NCI-H1930 (cell line): ENCODE measurements around the gene ADSS1.

Experiments used
- DNase-seq, 2 experiments: peaks; one replicate each; lab custom pipeline; 2025; lab: John Stamatoyannopoulos, UW

ADSS1 gene

DNA sequence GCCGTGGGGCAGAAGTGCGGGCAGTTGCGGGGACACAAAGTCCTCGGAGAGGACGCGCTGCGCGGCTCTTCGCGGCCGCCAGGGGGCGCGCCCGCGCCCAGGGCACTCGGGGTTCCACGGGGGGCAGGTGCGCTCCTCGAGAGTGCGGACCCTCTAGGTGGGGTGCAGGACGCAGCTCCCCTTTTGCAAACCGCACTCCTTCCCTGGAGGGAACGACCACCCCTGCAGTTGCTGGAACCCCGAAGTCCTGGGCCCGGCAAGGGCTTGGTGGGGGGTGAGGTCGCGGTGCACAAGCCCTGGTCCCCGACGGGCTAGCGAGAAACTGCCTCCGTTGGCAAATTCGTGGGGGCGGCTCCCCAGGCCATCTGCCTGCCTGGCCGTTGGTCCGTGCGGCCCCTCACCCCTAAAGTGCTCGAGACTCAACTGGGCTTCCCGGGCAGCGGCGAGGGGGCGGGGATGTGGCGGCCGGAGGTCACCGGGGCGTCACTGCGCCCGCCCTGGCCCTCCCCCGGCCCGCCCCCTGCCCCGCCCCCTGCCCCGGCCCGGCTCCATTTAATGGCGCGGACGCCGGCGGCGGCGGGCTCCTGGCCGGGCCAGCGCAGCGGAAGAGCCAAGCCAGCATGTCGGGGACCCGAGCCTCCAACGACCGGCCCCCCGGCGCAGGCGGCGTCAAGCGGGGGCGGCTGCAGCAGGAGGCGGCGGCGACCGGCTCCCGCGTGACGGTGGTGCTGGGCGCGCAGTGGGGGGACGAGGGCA is at the start of gene ADSS1:
Gene ADSS1 (plus strand): TSS at position 579 of the 756 bp plus-strand sequence. CDS start 42 bp downstream, at position 621.
- peak; percentile 22 to 55 for DNase-seq

DNA sequence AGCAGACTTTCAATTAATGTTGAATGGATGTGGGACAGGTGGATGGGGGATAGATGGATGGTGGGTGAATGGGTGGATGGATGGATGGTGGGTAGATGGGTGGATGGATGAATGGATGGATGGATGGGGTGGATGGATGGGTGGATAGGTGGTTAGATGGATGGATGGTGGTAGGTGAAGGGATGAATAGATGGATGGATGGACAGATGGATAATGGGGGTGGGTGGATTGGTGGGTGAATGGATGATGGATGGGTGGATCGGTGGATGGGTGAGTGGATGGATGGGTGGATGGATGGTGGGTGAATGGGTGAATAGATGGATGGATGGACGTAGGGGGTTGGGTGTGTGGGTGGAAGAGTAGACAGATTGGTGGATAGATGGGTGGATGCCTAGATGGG is 48.6 kb upstream of the ADSS1 start:
- DNase-seq = no peak

DNA sequence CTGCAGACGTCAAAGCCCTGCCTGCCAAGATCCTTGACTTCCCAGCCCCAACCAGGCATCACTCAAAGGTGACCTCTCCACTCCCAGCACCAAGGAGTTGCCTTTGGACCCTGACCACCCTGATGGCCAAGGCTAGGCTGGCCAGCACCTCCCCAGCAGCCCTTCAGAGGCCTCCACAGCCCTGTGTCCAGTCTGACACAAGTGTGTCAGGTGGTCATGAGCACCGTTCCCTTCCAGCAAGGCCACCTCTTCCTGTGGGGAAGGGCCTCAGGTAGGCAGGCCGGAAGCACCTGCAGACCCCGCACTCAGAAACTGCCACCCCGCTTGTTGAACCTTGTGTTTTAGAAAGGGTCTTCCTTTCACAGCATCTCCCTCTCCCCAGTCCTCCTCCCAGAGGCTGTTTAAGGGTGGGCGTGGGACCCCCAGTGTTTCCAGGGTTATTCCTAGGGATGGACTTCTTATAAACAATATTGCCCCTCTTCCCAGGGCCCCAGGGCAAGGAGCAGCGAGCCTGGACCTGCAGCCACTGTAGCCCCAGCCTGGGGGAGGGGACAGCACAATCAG is 47.8 kb upstream of the ADSS1 start:
- no peak for DNase-seq

DNA sequence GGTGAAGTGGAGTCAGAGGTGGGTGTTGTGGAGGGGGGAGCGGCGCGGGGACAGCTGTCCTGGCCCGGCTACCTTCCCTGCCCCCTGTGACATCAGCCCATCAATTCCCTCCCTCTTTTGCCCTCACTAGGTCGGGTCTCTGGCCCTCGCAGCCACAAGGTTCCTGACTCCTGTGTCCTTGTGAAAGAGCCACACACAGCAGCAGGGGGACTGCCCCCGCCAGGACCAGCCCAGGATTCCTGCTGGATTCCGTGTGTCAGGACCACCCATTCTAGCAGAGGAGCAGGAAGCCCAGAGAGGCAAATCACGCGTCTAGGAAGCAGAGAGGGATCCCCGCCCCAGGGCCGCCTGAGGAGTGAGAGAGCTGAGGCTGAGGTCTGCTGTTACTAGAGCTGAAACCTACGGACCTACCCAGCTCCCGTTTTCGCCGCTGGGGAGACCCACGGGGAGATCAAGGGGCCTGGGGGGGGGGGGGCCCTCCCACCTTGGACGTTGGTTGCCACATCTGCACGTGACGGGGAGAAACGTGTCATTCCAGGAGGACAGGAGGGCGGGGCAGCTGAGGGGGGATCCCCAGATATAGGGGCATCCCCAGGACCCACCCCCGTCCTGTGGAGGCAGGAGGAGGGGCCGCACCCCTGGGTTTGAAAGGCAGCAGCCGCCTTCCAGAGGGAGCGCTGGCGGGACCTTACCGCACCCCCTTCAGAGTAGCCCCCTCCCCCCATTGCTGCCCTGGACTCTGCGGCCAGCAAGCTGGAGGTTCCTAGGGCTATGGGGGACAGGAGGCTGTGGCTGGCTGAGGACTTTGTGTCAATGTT is 47.1 kb upstream of the ADSS1 start:
- no peak for DNase-seq

DNA sequence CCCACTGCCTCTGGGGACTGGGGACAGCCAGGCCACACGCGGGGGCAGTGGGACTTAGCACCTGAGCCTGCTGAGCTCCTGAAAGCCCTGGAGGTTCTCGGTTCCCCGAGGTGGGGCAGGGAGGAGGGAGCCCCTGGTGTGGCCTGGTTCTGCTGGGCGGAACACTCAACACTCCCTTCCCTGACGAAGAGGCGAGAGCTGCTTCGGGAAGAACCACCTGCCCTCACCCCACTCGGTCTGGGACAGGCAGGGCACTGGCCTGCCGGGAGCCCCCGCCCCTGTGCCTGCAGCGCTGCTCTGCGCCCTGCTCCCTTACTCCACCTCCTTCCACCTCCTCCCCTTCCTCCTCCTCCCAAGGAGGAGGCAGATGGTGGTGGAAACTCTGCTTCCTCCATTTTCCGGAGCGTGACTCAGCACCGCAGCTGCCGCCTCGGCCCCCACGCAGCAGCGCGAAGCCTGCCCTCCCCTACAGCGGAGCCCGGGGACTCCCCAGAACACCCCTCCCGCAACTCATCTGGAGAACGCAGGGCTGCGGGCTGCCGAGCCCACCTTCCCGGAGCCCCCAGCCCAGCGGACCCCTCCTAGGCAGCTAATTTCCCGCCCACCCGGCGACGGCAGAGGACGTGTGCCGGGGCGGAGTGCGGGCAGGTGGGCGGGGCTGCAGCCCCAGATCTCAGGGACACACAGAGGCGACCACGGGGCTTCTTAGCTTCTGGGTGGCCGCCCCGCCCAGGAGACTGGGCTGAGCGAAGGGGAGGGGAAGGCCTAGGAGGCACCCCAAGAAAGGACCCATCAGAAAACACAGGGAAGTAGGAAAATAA is 46.3 kb upstream of the ADSS1 start:
- no peak for DNase-seq

DNA sequence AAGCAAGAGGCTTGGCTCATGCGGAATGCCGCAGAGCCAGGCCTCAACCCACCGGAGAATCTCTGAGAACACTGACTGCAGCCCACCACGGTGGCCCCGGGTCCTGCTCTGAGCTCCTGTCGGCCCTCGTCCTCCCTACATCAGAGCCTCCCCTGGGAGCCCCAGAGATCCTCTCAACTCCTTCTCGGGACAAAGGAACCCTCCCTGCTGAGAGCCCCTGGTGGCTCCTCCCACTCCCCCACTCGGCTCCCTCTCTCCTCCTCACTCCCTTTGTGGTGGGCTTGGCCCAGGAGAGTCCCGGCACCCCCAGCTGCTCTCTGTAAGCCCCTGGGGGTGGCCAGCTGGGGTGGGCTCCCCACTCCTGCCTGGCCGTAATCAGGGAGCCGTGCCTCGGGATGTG is 45.7 kb upstream of the ADSS1 start:
- DNase-seq = no peak

DNA sequence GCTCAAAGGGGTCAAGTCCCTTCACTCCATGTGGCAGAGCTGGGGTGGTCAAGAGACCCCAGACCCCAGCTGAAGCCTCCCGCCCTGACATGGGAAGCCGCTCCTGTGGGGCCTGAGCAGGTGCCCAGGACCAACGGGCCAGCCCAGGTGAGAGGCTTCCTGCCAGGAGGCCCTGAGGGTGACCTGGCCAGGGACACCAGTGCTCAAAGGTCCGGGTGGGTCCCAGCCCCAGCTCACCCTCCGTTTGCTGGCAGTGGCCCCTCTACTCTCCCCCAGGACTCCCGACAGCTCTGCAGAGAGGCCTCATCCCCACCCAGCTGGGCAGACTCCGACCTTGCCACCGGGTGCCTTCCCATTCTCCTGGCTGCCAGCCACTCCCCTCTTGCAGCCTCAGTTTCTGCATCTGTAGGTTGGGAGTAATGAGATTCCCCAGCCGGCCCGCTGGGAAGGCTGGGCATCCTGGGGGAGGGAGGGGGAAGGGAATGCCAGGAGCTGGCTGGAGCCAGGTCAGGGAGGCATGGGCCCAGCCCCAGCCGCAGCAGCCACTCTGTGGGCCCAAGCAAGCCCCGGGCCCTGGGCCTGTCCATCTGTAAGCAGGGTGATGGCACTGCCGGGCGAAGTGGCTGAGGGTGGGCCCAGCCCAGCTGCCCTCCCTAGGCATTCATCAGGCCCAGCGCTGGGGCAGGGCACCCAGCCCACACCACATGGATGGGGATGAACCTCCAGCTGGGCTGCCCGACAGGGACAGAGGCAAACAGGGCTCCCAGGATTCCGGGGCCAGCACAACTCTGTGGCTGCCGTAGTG is 44.9 kb upstream of the ADSS1 start:
- no peak for DNase-seq

DNA sequence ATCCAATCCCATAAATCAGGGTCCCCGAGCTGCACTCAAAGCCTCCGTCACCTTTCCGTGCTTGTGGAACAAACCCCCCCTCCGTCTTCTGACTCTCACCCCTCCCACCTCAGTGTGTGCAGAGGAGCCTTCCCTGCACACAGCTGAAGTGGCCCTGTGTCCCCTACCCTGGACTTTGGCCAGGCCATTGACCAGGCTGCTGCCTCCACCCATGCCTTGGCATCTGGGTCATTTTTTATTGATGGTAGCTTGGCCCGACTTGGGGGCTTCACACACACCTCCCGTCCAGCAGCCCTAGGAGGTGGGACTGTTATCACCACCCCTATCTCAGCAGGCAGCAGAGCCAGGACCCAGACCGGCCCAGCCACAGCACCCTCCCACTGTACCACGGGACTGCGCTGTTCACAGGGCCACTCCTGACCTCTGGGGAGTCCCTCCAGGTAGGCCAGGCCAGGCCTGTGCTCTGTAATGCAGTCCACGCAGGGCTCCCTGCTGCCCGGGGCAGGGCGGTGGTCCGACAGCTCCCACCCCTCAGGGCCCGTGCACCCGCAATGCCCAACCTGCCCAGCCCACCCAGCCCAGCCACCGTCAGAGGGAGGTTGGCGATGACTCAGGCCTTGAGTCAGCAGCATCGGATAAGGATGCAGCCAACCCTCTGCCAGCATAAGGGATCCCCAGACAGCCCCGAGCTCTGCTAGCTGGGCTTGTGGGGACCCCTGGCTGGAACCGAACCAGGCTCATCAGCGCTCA is 43.8 kb upstream of the ADSS1 start:
- DNase-seq = no peak

DNA sequence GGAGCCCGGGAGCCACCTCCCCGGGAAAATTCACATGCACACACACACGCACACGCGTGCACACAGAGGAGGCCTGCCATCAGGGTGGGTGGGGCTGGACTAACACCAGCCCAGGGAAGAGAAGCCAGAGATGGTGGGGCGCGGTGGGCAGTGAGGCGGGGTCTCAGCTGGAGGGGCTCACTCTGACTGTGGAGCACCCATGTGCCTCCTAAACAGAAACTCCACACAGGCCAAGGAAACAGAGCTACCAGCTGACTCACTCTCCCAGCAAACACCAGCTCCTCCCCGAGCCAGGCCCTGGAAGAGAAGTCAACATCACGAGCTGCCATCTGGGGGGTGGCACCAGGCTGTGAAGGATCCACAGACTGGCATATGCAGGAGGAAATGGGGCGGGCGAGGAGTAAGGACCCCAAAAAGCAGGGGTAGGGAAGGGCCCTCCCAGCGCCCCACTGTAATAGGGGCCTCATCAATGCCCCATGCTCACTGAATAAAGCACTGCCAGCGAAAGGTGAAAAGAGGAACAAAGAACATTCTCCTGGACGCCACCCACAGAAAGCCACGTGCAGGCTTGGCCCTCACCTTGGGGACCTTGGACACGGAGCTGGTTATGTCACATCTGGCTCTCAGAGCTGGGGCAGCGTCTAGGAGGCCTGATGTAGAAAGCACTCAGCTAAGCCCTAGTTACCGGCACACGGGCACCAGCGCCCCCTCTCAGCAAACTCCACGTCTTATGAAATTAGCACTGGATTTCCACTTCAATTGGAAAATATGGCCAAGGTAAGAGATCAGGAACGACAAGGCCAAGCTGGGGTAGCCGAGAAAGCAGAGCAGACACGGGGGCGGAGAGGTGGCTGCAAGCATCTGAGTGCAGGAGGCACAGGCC is 43.0 kb upstream of the ADSS1 start:
- no peak for DNase-seq

DNA sequence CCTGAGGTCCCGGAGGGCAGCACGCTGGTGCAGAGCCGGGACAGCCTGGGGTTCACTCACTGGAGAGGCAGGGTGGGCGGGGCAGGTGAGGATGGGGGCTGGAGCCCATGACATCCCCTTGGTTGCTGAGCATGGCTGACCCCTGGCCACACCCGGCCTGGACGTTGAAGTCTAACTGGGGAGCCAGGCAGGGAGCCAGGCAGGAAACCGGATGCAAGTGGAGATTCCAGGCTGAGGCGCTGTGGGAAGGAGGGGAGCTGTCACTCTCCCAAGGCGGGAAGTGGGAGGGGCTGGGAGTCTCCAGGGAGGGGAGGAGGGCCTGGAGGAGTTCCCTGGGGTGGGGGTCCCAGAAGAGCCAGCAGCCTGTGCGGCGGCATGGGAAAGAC is 42.3 kb upstream of the ADSS1 start:
- no peak for DNase-seq

DNA sequence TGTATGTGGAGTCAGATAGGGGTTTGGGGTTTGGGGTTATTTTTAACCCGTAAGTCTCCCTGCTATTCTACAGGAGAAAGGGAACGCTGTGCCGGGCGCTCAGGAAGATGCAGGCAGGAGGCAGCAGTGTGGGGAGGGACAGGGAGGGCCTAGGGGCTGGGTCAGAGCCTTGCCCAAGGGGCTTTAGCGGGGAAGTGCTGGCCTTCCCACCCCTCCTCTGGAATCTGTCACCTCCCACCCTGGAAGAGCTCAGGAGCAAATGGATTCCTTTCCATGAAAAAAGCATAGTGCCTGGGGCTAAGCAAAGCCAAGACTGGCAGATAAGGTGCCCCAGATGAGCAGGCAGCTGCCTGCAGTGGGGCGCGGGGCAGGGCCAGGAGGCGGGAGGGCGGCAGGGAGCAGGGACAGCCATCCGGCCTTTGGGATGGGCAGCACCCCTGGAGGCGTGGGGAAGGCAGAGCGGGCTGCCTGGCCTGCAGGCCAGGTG is 41.9 kb upstream of the ADSS1 start:
- DNase-seq = no peak

DNA sequence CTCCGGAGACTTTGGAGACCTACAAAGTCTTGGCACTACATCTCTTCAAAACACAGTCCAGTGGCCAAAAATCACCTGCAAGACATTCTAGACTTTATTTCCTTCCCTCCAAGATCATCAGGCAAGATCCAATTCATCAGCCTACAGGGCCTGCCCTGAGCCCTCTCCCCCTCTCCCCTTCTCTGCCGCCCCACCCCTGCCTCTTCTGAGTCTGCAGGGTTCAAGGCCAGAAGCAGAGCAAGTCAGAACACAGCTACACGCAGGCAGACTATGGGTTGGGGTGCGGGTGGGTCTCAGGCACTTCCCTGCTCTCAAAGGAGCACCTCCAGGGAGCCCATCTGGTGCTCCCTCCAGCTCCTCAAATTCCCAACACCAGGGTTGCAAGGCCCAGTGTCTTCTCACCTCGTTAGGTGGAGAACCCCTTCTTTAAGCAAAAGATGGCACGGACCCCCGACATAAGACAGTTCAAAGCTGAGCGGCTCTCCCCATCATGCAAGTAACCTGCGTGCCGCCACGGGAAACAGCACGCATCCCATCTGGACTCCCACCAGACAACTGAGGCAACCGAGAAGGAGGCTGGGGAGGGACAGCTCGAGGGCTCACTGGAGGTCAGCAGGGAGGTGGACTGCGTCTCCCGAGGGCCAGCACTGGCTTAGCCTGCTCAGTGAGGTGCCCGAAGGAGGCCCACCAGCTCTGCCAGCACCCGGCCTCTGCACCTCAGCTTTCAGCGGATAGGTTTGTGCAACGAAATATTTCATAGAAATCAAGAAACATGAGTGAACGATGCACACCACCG is 40.2 kb upstream of the ADSS1 start:
- DNase-seq = no peak

DNA sequence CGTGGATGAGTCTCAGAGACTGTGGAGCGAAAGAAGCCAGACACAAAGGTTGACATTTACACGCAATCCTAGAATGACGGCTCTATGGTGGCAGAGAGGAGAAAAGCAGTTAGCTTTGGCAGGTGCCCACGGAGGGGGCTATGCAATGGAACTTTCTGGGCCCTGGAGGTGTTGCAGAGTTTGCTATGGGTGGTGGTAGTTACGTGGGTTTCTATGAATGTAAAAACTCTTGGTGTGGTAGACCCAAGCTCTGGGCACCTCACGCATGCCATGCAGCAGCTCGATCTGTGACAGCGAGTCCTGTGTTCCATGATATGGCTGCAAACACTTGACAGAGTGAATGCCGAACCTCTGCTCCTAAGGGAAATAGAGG is 39.6 kb upstream of the ADSS1 start:
- no peak for DNase-seq

DNA sequence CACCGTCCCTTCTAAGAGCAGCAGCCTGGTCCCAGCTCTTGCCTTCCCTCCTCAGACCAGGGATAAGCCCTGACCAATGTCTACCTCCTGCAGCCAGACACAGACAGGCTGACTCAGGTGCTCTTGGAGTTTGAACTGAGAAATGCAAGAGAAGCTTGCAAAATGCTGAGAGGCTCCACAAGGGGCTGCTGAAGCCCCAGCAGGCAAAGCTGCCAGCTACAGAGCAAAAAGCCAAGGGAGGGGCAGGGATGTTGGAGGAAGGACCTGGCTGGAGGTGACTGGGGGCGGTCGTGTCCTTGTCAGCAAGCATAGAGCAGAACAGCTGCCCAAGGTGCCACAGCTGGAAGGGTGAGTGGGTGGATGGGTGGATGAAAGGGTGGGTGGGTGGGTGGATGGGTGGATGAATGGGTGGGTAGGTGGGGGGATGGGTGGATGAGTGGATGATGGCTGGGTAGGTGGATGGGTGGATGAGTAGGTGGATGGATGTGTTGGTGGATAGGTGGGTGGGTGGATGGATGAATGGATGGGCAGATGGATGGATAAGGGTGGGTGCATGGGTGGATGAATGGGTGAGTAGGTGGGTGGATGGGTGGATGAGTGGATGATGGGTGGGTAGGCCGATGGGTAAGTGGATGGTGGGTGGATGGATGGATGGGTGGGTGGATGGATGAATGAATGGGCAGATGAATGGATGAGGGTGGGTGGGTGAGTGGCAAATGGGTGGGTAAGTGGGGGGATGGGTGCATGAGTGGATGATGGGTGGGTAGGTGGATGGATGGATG is 38.6 kb upstream of the ADSS1 start:
- DNase-seq = no peak

DNA sequence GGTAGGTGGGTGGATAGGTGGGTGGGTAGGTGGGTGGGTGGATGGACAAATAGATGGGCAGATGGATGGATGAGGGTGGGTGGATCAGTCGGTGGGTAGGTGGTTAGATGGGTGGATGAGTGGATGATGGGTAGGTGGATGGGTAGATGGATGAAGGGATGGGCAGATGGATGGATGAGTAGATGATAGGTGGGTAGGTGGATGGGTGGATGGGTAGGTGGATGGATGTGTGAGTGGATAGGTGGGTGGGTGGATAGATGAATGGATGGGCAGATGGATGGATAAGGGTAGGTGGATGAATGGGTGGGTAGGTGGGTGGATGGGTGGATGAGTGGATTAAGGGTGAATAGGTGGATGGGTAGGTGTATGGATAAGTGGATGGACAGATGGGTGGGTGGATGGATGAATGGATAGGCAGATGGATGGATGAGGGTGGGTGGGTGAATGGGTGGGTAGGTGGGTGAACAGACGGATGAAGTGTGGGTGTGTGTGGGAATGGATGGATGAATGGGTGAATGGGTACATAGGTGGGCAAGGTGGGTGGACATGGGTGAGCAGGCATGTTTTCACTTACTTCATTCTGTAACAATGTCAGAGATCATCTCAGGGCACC is 37.9 kb upstream of the ADSS1 start:
- DNase-seq = no peak

DNA sequence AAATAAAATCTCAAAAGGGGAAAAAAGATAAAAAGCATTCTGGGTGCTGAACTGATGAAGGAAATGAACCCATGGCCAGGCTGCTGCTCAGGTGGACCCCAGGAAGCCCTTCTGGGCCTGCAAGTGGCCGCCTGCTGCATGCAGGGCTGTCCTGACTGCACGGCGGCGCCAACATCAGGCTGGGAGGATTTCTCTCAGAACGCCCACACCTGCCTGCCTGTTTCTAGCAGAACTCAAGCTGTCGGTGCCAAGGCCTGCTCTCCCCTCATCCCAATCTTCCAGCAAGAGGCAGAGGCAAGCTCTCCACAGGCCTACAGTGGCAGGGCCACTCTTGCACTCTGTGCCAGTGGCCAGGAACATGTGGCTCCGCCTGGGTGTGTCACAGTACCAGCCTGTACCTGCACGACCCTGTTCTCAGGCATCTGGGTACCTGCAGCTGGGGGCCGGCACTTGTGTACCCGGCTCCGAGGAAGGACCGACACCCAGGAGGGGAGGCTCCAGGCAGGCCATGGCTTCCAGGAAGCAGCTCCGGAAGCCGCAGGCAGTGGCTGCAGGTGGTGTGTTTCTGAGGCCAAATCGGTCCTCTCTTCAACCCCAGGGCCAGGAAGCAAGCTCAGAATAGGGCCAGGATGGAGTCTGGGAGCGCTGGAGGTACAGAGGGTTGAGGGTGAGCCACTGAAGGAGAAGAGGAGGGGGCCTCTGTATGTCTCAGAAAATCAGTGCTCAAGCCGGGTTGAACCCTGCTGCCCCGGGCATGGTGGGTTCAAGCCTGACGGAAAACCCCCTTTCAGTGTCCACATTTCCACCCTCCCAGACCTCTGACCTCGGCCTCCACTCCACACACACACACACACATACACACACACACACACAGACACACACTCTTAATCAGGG is 37.2 kb upstream of the ADSS1 start:
- DNase-seq = peak in 1 of 2 experiments; percentile 7
